Bronchial epithelial cell (primary cell): Measurements from ENCODE around the gene AGMO. TPM values are rescaled to one million over a fixed set of nuclear protein-coding genes. Genes with fewer than 3 reads are reported as not detected.

Experiments
- DNase-seq: peaks from one replicate; pipeline ENCODE4 v3.0.0-alpha.2; 2010; ENCODE audit warnings: low read depth
- FAIRE-seq: peaks from 2 replicates; lab custom pipeline; 2011; peaks lifted over from hg19 to GRCh38; lab: Jason Lieb, UNC
- H3K27me3 ChIP-seq: 2 replicates; pipeline ENCODE4 v1.5.1; 2011; ENCODE audit warnings: low read length; ENCODE audit not compliant: control insufficient read depth, insufficient read depth
- H3K36me3 ChIP-seq: 2 replicates; pipeline ENCODE4 v1.5.1; 2011; ENCODE audit warnings: low read length; ENCODE audit not compliant: control insufficient read depth, insufficient read depth
- H3K4me3 ChIP-seq: 2 replicates; pipeline ENCODE4 v1.5.1; 2011; ENCODE audit warnings: mild to moderate bottlenecking, low read depth, low read length, control low read depth
- total RNA-seq: library from RNA; depleted of rRNA; stranded (reverse); fragments of >200 nt; gene quantifications from 2 replicates; pipeline ENCODE4 v1.2.1, GENCODE V29; 2014
- TF ChIP-seq, protein P1 (sequence below): IDR thresholded peaks from 2 replicates; pipeline ENCODE4 v1.5.1; 2011; ENCODE audit warnings: mild to moderate bottlenecking, moderate library complexity, low read length, control low read depth, inconsistent platforms; ENCODE audit not compliant: insufficient read depth, severe bottlenecking

AGMO gene
- total RNA-seq, 1 donor from 2014 or later = under 0.01 TPM

DNA sequence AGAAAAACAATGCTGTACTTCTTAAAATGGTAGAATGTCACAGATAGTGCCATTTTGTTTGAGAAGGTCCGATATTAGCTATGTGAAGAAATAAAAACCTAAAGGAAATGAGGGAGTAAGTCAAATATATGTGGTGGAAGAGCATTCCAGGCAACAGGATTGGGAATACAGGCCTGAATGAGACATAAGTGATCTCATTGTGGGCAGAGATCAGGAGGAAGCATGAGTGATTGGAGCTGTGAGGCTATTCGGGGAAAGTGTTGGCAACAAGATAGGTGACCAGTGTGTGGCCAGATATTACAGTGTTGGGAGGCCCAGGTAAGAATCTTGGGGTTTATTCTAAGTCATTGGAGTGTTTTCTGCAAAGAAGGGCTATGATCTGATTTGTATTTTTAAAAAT is 41.3 kb upstream of the AGMO start:
- FAIRE-seq = no peak

DNA sequence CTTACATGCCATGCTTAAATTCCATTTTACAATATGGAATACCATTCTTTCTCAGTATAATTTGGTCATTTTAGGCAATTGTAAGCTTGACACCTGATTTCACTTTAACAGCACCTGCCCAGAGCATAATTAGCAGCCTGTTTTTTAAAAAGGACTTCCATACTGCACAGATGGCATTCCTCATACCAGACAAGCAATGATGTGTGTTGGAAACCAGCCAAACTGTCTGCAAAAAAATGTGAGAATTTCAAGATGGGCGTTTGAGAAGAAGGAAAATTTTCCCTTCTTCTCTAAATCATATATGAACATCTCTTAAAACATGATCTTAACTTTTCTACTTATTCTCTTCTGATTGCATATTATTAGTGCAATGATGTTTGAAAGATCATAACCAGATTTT is 40.4 kb upstream of the AGMO start:
- Histone ChIP-seq H3K27me3 (no peaks in the 10 kb centered on the region), H3K4me3 (no peak overlapping the region), H3K36me3 (no peaks in the 10 kb centered on the region)
- no peak for FAIRE-seq
- TF ChIP-seq, protein P1, sequence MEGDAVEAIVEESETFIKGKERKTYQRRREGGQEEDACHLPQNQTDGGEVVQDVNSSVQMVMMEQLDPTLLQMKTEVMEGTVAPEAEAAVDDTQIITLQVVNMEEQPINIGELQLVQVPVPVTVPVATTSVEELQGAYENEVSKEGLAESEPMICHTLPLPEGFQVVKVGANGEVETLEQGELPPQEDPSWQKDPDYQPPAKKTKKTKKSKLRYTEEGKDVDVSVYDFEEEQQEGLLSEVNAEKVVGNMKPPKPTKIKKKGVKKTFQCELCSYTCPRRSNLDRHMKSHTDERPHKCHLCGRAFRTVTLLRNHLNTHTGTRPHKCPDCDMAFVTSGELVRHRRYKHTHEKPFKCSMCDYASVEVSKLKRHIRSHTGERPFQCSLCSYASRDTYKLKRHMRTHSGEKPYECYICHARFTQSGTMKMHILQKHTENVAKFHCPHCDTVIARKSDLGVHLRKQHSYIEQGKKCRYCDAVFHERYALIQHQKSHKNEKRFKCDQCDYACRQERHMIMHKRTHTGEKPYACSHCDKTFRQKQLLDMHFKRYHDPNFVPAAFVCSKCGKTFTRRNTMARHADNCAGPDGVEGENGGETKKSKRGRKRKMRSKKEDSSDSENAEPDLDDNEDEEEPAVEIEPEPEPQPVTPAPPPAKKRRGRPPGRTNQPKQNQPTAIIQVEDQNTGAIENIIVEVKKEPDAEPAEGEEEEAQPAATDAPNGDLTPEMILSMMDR = no peak
- peak; percentile 36 for DNase-seq

More for the DNA sequence above, 41.3 kb upstream of the AGMO start:
- Histone ChIP-seq H3K4me3 (no peak overlapping the region), H3K27me3 (no peaks in the 10 kb centered on the region), H3K36me3 (no peaks in the 10 kb centered on the region)
- peak; percentile 67 for DNase-seq
- TF ChIP-seq, protein P1 = no peak

DNA sequence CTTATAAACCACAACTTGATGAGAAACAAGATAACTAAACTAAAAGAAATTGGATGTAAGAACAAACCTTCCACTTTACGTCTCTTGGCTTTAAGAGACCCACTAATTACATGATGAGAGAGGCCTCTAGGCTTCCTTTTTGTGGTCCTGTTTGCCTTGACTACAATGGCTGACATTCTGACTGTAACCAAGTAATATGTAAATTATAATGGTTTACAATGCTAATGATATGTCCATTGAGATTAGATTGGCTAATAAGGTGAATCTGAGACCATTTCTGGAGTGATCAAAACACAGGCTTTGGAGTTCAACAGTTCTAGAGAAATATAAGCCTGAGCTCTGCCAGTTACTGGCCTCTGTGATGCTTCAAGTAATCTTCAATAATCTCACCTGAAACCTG is 39.4 kb upstream of the AGMO start:
- TF ChIP-seq, protein P1 = no peak
- no peak for FAIRE-seq
- DNase-seq = no peak

DNA sequence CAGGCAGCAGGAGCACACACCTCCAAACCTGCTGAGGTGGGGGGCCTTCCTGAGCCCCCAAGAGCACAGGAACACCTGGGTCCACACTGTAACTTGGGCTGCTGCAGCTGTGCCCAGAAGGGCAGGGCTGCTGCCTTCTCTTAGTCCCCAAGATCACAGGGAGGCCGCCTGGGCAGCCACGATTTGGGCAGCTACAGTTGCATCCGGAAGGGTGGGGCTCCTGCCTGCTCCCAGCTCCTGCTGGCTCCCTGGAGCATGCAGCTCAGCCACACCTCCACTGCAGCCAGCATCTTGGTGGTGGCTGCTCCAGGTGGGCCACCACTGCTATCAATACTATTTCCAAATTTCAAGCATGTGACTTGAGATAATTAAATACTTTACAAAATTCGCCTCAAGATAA is 38.5 kb upstream of the AGMO start:
- TF ChIP-seq, protein P1 = no peak
- FAIRE-seq (no peak), DNase-seq (no peak)
- Histone ChIP-seq H3K27me3 (no peaks in the 10 kb centered on the region), H3K4me3 (no peak overlapping the region), H3K36me3 (no peaks in the 10 kb centered on the region)

More for the DNA sequence above, 39.4 kb upstream of the AGMO start:
- Histone ChIP-seq H3K4me3 (no peak overlapping the region), H3K27me3 (no peaks in the 10 kb centered on the region), H3K36me3 (no peaks in the 10 kb centered on the region)

DNA sequence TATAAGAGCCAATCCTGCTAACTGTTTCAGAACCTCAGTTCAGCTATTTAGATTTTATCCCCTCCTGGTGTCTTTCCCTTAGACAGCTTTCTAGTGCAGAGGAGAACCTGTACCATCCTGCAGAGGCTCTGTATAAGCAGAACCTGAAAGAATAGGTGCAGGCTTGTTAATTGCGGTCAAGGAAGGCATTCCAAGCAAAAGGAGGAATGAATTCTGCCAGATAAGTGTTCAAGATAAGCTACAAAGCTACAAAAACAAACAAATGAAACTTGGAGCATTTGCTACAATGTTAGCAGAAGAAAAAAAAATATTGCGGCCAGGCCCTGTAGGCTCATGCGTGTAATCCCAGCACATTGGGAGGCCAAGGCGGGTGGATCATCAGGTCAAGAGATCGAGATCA is 32.6 kb upstream of the AGMO start:
- no peaks in the 10 kb centered on the region for H3K27me3 ChIP-seq
- H3K36me3 ChIP-seq = no peaks in the 10 kb centered on the region
- H3K4me3 ChIP-seq = no peak overlapping the region
- TF ChIP-seq, protein P1 = no peak
- FAIRE-seq (no peak), DNase-seq (peak; percentile 37)

DNA sequence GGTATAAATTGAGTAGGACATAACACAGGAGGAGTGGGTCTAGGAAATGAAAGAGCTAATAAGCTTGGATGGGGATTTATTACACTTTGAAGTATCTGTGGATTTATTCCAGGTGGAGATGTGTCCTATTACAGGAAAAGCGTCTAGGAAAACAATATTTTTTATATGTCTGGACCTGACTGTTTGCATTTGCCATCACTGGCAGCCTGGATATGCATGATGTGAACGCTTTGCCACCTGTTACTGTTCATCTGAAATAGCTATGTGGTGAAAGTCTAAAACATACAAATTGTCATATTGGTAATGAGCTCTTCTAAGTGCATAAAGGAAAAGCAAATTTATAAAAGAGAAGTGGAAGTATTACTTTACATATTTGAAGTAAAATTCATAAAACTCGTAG is 31.6 kb upstream of the AGMO start:
- Histone ChIP-seq H3K4me3 (no peak overlapping the region), H3K36me3 (no peaks in the 10 kb centered on the region), H3K27me3 (no peaks in the 10 kb centered on the region)
- TF ChIP-seq, protein P1 = no peak
- no peak for FAIRE-seq
- DNase-seq = no peak
